Transverse colon (tissue), 4 donors: Measurements from ENCODE around the gene ORMDL3.

Source experiments
- CTCF ChIP-seq, 5 experiments: fragments of 200-600 bp in 3 of 5; fragments of 450-650 bp in 2 of 5; sonication (generic) in 3 of 5; IDR thresholded peaks; 1 replicate in 2 of 5; 2 replicates in 3 of 5; pipeline ENCODE4 v1.5.1; 2016 to 2017; ENCODE audit warnings: antibody characterized with exemption in 5 of 5, inconsistent platforms in 3 of 5, mild to moderate bottlenecking in 2 of 5, moderate library complexity in 1 of 5
- POLR2A ChIP-seq: fragments of 450-650 bp; IDR thresholded peaks from one replicate; pipeline ENCODE4 v1.6.1; 2016; ENCODE audit warnings: antibody characterized with exemption, mild to moderate bottlenecking, moderate library complexity
- POLR2AphosphoS5 ChIP-seq, 3 donors: sonication (generic); formaldehyde crosslinking; IDR thresholded peaks; one replicate each; pipeline ENCODE4 v1.6.1; 2016; ENCODE audit warnings: antibody characterized with exemption in 3 of 3

GRCh38 chr17:39972271-39972670 lies 44.9 kb upstream of the ORMDL3 start:
- no peak for TF ChIP-seq POLR2A
- TF ChIP-seq CTCF (IDR thresholded peaks at IDR 0.05): no peak
- no peak for TF ChIP-seq POLR2AphosphoS5 (IDR thresholded peaks at IDR 0.05)
